Inflammatory macrophage treated with lipopolysaccharide for 4 hours (primary cell): ENCODE results near the gene TSPAN9.

ENCODE experiments used
- DNase-seq: peaks from one replicate; pipeline ENCODE4 v3.0.0-alpha.2; 2020

TSPAN9 gene

DNA sequence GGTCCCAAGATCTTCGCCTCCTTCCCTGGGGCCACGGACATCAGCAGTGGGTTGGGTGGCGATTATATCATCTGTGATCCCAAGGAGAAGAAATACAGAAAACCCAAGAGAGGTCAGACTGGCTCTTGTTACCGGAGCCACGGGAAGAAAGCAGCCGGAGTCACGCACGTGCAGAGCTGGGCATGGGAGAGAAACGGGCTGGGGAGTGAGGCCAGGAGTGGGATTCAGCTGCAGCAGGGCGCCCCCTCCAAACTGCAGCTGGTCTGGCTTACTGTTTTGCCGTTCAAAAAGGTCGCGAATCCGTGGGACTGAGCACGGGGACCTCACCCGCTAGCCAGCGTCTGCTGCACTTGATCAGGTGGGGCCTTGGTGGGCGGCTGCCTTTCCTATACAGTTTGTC is 207.2 kb downstream of the TSPAN9 start:
- no peak for DNase-seq

DNA sequence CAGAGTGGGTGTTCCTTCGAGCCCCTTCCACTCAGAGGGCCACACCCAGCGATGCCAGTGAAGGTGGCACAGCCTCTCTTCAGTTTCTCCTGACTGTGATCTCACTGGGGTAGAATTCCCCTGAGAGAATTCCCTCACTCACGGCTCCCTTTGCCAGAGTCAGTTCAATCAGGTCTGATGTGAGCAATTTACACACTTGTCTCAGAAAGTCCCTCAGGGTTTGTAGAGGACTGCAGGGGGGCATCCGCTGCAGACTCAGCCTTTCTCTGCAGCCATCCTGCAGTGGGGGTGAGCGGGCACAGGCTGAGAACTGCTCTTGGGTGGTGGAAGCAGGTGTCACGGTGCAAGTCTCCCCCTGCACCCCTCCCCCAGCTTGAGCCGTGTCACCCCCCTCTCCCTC is 208.4 kb downstream of the TSPAN9 start:
- DNase-seq, result no peak

- DNase-seq, result no peak
Measured at GRCh38 chr12:3288690-3289089, 211.5 kb downstream of the TSPAN9 start.

DNA sequence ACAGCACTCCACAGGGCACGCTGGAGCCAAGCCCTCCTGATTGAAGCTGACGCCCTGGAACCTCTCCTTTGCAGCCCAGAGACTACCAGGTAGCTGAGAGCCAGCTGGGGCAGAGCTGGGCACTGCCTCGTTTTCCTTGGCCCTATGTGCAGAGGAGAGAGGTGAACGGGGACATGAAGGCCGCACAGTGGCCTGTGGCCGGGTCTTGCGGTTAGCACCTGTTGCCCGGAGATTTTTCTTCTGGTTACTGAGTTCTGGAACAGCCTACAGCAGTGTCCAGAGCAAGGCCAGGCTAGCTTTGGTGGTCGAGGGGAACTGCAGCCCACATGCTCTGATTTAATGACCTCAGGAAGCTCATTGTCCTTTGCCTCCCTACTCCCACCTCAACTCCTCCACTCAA is 212.5 kb downstream of the TSPAN9 start:
- DNase-seq, result no peak

- DNase-seq, result no peak
Measured at GRCh38 chr12:3291939-3292338, 214.8 kb downstream of the TSPAN9 start.

- DNase-seq, result no peak
Measured at GRCh38 chr12:3292677-3293412, 215.7 kb downstream of the TSPAN9 start.

DNA sequence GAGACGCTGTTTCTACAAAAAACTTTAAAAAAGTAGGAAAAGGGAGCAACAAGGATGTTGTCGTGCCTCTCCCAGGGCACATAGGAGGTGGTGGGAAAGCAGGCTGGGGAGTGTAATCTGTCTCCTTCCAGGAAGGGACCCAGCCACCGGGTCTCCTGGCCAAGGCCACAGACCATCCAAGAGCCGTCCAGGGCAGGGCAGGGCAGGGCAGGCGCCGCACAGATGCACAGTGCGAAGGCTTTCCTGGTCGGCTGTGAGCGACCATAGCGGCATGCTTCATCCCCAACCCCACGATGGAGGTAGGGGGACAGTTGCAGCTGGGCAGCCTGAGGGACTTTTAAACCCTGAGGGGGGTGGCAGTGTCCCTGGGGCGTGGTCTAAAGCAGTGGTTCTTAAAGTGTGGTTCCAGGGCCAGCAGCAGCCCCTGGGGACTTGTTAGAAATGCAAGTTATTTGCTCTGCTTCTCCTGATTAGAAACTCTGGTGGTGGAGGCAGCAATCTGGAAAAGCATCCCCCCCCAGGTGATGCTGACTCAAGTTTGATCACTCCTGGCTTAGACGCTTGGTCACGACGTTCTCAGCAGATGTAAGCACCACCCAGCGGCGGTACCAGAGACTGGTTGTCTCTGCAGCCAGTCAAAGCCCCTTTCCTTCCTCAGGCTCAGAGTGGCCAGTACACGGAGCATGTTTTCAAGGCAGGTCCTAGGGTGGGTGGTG is 216.4 kb downstream of the TSPAN9 start:
- no peak for DNase-seq

- no peak for DNase-seq
Measured at GRCh38 chr12:3294481-3294911, 217.3 kb downstream of the TSPAN9 start.

DNA sequence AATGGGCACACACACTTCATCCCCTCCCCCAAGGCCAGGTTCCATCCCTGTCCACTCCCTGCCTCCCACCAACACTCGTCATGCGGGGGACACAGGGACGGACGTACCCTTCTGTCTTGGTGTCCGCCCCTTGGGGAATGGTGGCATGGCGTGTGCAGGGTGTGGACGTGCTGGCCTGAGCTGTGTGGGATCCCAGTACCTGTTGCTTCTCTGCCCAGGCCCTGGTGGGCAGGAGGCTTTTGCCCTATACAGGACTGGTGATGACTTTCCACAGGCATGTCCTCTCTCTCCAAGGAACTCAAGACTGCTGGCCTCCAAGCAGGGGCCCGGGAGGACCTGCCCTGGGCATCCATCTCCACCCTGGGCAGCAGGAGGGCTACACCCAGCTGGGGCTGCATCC is 218.0 kb downstream of the TSPAN9 start:
- no peak for DNase-seq

DNA sequence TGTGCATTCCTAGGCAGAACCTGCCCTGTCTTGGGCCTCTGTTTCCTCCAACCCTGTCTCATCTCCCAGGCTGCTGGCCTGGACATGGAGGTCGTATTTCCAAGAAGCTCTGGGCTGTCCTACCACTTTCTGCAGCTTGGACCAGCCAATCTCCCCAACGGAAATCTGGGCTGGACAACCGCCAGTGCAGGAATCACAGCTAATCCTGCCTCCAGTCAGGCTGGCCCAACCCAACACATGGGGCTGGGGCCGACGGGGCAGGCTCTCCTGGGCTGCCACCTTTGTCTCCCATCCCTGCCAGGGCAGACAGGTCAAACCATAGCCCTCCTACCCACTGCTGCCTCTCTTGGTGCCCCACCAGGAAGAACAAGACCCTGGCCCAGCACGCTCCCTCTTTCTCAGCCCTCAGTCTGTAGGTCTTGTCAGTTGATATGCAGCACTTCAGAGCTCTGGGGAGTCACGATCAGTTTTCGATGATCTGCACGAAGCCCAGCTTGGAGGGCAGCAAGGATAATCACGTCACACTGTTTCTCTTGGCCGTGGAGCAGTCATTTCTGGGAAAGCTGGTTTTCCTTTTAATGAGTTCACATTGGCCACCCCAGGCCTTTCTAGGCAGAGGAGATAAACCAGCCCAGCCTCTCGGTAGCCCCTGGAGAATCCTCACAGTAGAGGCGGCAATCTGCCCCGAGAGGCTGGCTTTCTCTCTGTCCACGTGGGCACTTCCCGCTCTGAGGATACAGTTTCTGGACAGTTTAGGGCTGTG is 218.6 kb downstream of the TSPAN9 start:
- no peak for DNase-seq

DNA sequence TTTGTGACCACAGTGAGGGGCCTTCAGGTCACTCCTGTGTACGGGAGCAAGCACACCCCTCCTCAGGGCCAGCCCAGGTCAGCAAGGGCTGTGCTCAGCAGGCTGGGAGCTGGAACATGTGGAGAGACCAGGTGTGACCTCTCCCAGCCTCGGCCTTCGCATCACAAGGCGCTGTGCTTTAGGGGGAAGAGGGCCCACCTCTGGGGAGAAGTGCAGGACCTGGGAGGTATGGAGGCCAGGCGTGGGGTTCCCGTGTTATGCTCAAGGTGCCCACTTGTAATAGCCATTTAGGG is 219.2 kb downstream of the TSPAN9 start:
- DNase-seq, result no peak

DNA sequence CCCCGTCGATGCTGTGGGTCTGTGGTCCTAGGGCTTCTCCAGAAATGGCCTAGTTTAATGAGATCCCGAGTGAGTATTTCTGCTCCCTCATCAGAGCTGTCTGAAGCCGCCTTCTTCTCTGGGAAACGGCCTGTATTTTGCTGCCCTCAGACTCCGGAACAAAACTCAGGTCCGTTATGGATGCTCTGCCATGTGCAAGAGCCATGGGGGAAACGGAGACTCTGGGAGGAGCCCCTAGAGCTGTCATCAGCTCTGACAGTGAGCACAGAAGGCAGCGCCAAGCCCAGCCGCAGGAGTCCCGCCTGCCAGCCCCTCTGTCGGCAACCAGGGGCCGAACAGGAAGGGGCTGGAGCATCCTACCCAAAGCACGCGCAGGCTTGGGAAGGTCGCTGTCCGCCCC is 221.4 kb downstream of the TSPAN9 start:
- no peak for DNase-seq

DNA sequence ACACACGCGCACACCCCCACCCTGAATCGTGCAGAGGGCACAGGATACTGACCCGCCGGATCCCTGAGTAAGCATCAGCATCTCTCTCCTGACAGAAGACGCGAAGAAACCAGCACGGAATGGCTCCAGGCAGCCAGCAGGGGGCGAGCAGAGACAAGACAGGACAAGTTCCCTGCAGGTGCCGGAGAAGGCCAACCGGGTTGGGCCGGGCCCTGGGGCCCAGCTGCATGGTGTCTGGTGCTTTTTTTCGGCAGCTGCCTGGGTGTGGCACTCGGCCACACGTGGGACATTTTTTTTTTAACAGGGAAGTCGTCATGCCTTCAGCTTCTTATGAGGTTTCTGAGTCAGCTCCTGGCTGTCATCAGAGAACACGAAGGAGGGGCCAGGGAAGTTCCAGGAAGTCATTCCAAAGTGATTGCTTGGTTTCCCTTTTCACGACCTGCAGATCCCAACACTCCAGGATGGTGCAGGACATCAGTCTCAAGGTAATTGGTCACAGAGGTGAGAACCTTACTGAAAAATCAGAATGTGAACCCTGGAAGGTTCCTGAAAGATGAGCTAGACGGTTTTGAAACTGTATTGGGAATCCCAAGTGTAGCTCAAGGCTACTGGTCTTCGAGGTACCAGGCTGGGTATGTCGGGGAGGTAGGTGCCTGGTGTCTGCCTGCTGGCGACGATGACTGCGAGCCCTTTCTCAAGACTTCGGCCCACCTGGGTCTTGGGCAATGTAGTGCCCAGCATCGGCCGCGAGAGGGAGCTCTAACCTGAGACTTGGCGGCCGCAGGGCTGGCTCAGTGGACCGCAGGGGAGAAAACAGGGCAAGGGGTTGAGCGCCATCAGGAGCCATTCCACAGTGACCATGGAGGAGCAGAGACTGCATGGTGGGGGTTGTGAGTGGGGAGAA is 223.0 kb downstream of the TSPAN9 start:
- DNase-seq, result peak; percentile 86

DNA sequence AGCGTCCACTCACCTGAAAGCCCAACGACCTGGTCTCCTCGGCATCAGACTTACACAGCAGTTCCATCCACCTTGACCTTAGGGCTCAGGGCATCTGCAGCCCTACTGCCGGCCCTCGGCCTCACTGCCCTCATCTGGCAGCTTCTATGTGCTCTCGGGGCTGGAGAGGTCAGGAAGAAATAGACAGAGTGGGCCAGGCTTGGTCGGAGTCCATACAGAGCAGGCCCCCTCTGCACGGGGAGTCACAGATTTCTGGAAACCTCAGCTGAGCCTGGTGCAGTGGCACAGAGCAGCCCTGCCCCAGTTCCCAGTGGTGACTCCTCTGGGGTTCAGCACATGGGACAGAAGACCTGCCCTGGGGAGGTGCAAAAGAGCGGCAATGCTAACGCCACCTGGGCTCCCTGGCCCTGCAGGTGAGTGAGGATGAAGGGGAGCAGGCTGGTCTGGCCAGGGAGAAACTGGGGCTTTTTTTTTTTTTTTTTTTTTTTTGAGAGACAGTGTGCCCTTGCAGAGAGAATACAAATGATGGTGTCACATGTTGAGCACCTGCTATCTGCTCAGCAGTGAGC is 223.7 kb downstream of the TSPAN9 start:
- no peak for DNase-seq

DNA sequence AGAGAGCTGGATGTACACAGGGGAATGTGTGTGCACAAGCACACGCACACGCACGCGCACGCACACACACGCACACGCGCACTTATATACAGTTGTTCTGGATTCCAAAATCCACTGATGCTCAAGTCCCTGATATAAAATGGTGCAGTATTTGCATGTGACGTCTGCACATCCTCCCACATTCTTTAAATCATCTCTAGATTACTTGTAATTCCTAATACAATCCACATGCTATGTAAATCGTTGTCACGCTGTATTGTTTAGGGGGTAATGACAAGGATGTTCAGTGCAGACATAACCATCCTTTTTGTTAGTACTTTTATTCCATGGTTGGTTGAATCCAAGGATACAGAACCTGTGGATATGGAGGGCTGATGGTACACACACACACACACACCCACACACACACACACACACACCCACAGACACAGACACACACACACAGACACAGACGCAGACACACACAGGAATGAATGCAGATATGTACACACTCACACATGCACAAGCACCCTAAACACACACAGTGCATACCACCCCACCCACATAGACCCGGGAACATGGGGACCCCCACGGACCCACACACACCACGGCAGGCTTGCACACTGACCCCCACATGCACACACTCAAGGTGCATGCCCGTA is 225.3 kb downstream of the TSPAN9 start:
- no peak for DNase-seq

DNA sequence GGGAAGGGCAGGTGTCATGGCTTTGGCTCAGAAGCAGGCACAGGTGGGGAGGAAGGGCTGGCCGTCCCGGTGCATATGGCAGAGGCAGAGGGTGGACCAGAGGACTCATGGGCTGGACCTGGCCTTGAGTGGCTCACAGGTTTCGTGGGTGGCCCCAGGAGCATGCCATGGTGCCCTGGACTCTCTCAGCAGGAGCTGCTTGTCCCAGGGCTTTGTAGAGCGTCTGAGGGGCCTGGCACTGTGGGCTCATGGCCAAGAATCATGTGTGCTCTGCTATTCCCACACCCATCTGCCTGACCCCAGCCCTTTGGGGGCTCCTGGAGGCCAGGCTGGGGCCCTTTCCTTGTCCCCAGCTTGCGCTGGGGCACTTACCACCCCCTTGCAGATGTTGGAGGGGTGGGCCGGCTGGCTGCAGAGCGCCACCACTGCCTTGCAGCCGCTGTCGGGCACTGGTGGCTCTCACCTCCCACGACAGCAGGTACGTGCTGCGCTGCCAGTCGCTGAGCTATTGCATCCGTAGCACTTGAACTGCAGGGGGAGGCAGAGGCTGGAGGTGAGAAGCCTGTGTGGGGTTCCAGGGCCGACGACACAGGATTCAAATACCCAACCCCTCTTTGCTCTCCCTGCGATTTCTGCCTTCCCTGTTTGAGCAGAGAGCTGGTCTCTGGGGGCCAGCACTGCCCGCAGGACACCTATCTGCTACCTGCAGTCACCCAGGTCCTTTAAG is 226.4 kb downstream of the TSPAN9 start:
- no peak for DNase-seq

GRCh38 chr12:3304436-3305165 is 227.4 kb downstream of the TSPAN9 start:
- no peak for DNase-seq

DNA sequence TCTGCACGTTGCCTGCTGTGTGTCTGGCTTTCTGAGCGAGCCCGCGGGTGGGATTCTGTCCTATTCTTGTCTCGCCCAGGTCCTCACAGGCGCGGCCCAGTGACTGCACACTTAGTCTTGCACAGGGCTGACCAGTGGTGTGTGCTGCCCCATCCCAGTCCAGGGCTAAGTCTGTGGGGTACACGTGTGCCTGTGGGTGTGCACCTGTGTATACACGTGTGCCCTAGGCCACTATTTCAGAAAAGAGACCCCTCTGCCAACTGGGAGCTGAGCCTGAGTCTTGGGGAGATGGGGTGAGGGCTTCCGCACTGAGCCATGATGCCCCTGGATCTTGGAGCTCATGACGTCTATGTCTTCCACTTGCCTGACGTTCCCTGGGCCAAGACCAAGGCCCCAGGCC is 228.3 kb downstream of the TSPAN9 start:
- no peak for DNase-seq

GRCh38 chr12:3305904-3306619 is 228.9 kb downstream of the TSPAN9 start:
- no peak for DNase-seq

DNA sequence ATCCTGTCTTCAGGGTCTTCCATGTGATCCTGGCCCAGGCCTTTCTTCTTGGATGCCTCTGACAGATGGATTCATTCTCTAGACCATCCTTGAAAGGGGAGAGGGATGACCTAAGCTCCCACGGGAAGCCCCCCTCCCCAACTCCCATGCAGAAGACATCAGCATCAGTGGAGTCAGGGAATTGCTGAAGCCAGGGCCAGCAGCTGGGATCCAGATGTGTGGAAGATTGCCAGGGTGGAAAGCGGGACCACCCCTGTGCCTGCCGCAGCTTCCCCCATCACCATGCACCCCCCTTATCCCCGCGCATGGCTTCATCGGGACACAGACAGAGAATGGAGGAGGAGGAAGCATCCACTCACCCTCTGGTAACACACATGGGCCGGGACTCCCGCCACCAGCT is 230.2 kb downstream of the TSPAN9 start:
- no peak for DNase-seq
